H1 (cell line): ENCODE data around the gene RMND5A. TPM values are rescaled to one million over a fixed set of nuclear protein-coding genes. Genes with fewer than 3 reads are reported as not detected.

Experiments used
- CTCF ChIA-PET: fragments of 300-600 bp; sonication (Branson Sonifier 250); formaldehyde crosslinking; loops from one replicate; lab custom pipeline; 2021; ENCODE audit not compliant: partially characterized antibody; lab: Charles Lee
- POLR2A ChIA-PET: fragments of 300-600 bp; sonication (Branson Sonifier 250); formaldehyde crosslinking; loops from one replicate; lab custom pipeline; 2021; ENCODE audit warnings: inconsistent platforms; ENCODE audit not compliant: partially characterized antibody; lab: Charles Lee
- DNase-seq, 2 experiments: peaks; one replicate each; pipeline versions ENCODE4 v3.0.0 to v3.0.0-alpha.2; 2010 to 2022; ENCODE audit warnings: low spot score in 2 of 2, low read depth in 1 of 2, mixed read lengths in 1 of 2
- FAIRE-seq: peaks from 2 replicates; lab custom pipeline; 2011; peaks lifted over from hg19 to GRCh38; lab: Jason Lieb, UNC
- H2AFZ ChIP-seq: 2 replicates; pipeline ENCODE4 v1.8.1; 2012; ENCODE audit warnings: low read length, inconsistent platforms
- H2AK5ac ChIP-seq: 2 replicates; pipeline ENCODE4 v1.6.1; 2013; ENCODE audit warnings: low read depth, low read length
- H2BK120ac ChIP-seq: replicated peaks from 2 replicates; pipeline ENCODE3; 2013; ENCODE audit warnings: low read depth, low read length, inconsistent platforms
- H2BK12ac ChIP-seq: 2 replicates; pipeline ENCODE4 v1.6.1; 2013; ENCODE audit warnings: low read depth, low read length
- H2BK15ac ChIP-seq: 2 replicates; pipeline ENCODE4 v1.6.1; 2013; ENCODE audit warnings: low read length
- H2BK20ac ChIP-seq: 2 replicates; pipeline ENCODE4 v1.6.1; 2013; ENCODE audit warnings: low read length
- H2BK5ac ChIP-seq: 2 replicates; pipeline ENCODE4 v1.6.1; 2013; ENCODE audit warnings: low read depth, low read length
- H3K14ac ChIP-seq: 2 replicates; pipeline ENCODE4 v1.6.1; 2013; ENCODE audit warnings: inconsistent platforms; ENCODE audit not compliant: insufficient read length
- H3K18ac ChIP-seq: 2 replicates; pipeline ENCODE4 v1.6.1; 2013; ENCODE audit warnings: low read length; ENCODE audit errors: extremely low read depth
- H3K23ac ChIP-seq: 2 replicates; pipeline ENCODE4 v1.6.1; 2013; ENCODE audit warnings: inconsistent platforms; ENCODE audit not compliant: insufficient read length
- H3K23me2 ChIP-seq: 2 replicates; pipeline ENCODE4 v1.6.1; 2013; ENCODE audit warnings: low read depth, low read length
- H3K27ac ChIP-seq: 2 replicates; pipeline ENCODE4 v1.6.1; 2011; ENCODE audit warnings: low read depth, low read length, inconsistent platforms
- H3K27me3 ChIP-seq, 4 experiments: replicated peaks in 1 of 4; 1 replicate in 1 of 4; 2 replicates in 3 of 4; pipeline versions ENCODE4 v1.6.1 to v1.8.1; 2011 to 2013; ENCODE audit warnings: low read length in 3 of 4, mild to moderate bottlenecking in 3 of 4, inconsistent platforms in 2 of 4, mixed read lengths in 2 of 4, moderate library complexity in 1 of 4; ENCODE audit not compliant: control insufficient read depth in 3 of 4, insufficient read depth in 3 of 4; ENCODE audit errors: extremely low read depth in 1 of 4
- H3K36me3 ChIP-seq, 4 experiments: 2 replicates each; pipeline versions ENCODE4 v1.6.1 to v1.8.1; 2011 to 2013; ENCODE audit warnings: mild to moderate bottlenecking in 4 of 4, low read length in 3 of 4, moderate library complexity in 2 of 4, control low read depth in 1 of 4, inconsistent platforms in 1 of 4; ENCODE audit not compliant: insufficient read depth in 4 of 4, control insufficient read depth in 2 of 4
- H3K4ac ChIP-seq: replicated peaks from 2 replicates; pipeline ENCODE3; 2013; ENCODE audit warnings: low read length, low read depth, mixed read lengths, inconsistent platforms; ENCODE audit not compliant: insufficient read length
- H3K4me1 ChIP-seq, 4 experiments: replicated peaks in 1 of 4; 1 replicate in 1 of 4; 2 replicates in 3 of 4; pipeline versions ENCODE4 v1.6.1 to v1.8.1; 2011 to 2013; ENCODE audit warnings: low read length in 3 of 4, inconsistent platforms in 2 of 4, mixed read lengths in 1 of 4; ENCODE audit not compliant: insufficient read depth in 4 of 4, control insufficient read depth in 3 of 4
- H3K4me2 ChIP-seq, 2 experiments: 2 replicates each; pipeline versions ENCODE4 v1.6.1 to v1.8.1; 2011 to 2013; ENCODE audit warnings: low read depth in 2 of 2, low read length in 2 of 2, control low read depth in 1 of 2, inconsistent platforms in 1 of 2, mild to moderate bottlenecking in 1 of 2; ENCODE audit not compliant: insufficient read depth in 1 of 2
- H3K4me3 ChIP-seq, 4 experiments: fragments of 200-600, 300-600 bp in 1 of 4; sonication (generic), shearing (Covaris generic), sonication (Bioruptor Twin) in 1 of 4; 2 replicates each; pipeline versions ENCODE4 v1.5.1 to v1.8.1; 2011 to 2016; ENCODE audit warnings: low read length in 4 of 4, low read depth in 3 of 4, control low read depth in 2 of 4, inconsistent platforms in 2 of 4, mild to moderate bottlenecking in 2 of 4, mixed read lengths in 1 of 4, moderate library complexity in 1 of 4; ENCODE audit not compliant: insufficient read depth in 2 of 4; ENCODE audit errors: extremely low read depth in 1 of 4
- H3K56ac ChIP-seq: replicated peaks from 2 replicates; pipeline ENCODE3; 2013; ENCODE audit warnings: low read depth, mild to moderate bottlenecking, mixed read lengths, low read length, inconsistent platforms; ENCODE audit not compliant: insufficient read length
- H3K79me1 ChIP-seq: 2 replicates; pipeline ENCODE4 v1.6.1; 2013; ENCODE audit warnings: low read depth, low read length, control low read depth
- H3K79me2 ChIP-seq, 2 experiments: 2 replicates each; pipeline versions ENCODE4 v1.6.1 to v1.8.1; 2012 to 2013; ENCODE audit warnings: low read length in 2 of 2, mild to moderate bottlenecking in 2 of 2, inconsistent platforms in 1 of 2; ENCODE audit not compliant: insufficient read depth in 2 of 2, control insufficient read depth in 1 of 2
- H3K9ac ChIP-seq, 4 experiments: replicated peaks in 1 of 4; 1 replicate in 1 of 4; 2 replicates in 3 of 4; pipeline versions ENCODE4 v1.6.1 to v1.8.1; 2011 to 2013; ENCODE audit warnings: low read depth in 3 of 4, low read length in 3 of 4, control low read depth in 2 of 4, mild to moderate bottlenecking in 2 of 4, moderate library complexity in 2 of 4, inconsistent platforms in 1 of 4; ENCODE audit errors: extremely low read depth in 1 of 4
- H3K9me3 ChIP-seq, 2 experiments: 2 replicates each; pipeline versions ENCODE4 v1.6.1 to v1.8.1; 2012 to 2013; ENCODE audit warnings: mild to moderate bottlenecking in 2 of 2, moderate library complexity in 2 of 2, control low read depth in 1 of 2, inconsistent platforms in 1 of 2, low read depth in 1 of 2, low read length in 1 of 2, mixed read lengths in 1 of 2; ENCODE audit not compliant: insufficient read depth in 2 of 2
- H4K20me1 ChIP-seq, 2 experiments: replicated peaks in 1 of 2; 2 replicates each; pipeline versions ENCODE3 to v1.8.1; 2011 to 2013; ENCODE audit warnings: inconsistent platforms in 2 of 2, low read length in 2 of 2, mild to moderate bottlenecking in 1 of 2; ENCODE audit not compliant: insufficient read depth in 2 of 2, control insufficient read depth in 1 of 2
- H4K5ac ChIP-seq: 2 replicates; pipeline ENCODE4 v1.6.1; 2013; ENCODE audit warnings: low read length, low read depth, mixed read lengths, inconsistent platforms; ENCODE audit not compliant: insufficient read length
- H4K8ac ChIP-seq: 2 replicates; pipeline ENCODE4 v1.8.0; 2013; ENCODE audit warnings: mild to moderate bottlenecking, moderate library complexity, low read length, inconsistent platforms; ENCODE audit not compliant: insufficient read depth; ENCODE audit errors: extremely low read depth
- H4K91ac ChIP-seq: replicated peaks from 2 replicates; pipeline ENCODE3; 2013; ENCODE audit warnings: low read length, mixed read lengths, inconsistent platforms; ENCODE audit not compliant: insufficient read length
- CEBPB ChIP-seq: IDR thresholded peaks from 2 replicates; pipeline ENCODE4 v1.6.1; 2012; ENCODE audit warnings: low read depth, low read length
- CTBP2 ChIP-seq: IDR thresholded peaks from 2 replicates; pipeline ENCODE4 v1.7.0; 2011; ENCODE audit warnings: borderline replicate concordance, mild to moderate bottlenecking, moderate library complexity, mixed read lengths, low read length; ENCODE audit not compliant: insufficient read depth, insufficient read length
- E2F6 ChIP-seq: IDR thresholded peaks from 2 replicates; pipeline ENCODE4 v1.6.1; 2012; ENCODE audit warnings: inconsistent platforms
- WGBS, 2 experiments: shearing (Covaris generic) in 1 of 2; methylation state at CpG; one replicate each; pipeline versions ENCODE4 v1.1.6 to v1.1.7; 2013 to 2015; ENCODE audit warnings: low lambda C conversion rate in 2 of 2, mixed read lengths in 2 of 2, inconsistent platforms in 1 of 2, low coverage in 1 of 2, missing lambda C conversion rate in 1 of 2; ENCODE audit not compliant: insufficient replicate concordance in 2 of 2, insufficient coverage in 1 of 2, insufficient read length in 1 of 2; ENCODE audit errors: extremely low coverage in 1 of 2, missing lambda C conversion rate in 1 of 2; 5-methylcytosine and 5-hydroxymethylcytosine counted together
- polyA plus RNA-seq, 7 experiments: library from polyadenylated mRNA; depleted of rRNA in 3 of 7; stranded (reverse) in 5 of 7; unstranded in 2 of 7; fragments of >200 nt in 5 of 7; fragments of 200-250 nt in 2 of 7; gene quantifications; 1 replicate in 5 of 7; 2 replicates in 1 of 7; 4 replicates in 1 of 7; pipeline versions ENCODE4 v1.2.1 to v1.2.3, GENCODE V29; 2011 to 2013; ENCODE audit warnings: missing spikeins in 2 of 7, mixed read lengths in 2 of 7
- total RNA-seq: library from RNA; stranded (reverse); fragmentation: NEBNext Ultra II Directional; extraction: Animal tissue kit (Norgen Biotek cat#: 25700); gene quantifications from 2 replicates; pipeline ENCODE4 v1.2.1, GENCODE V29; 2021

The RMND5A gene
- total and polyA plus RNA-seq, 2 of the 8 experiments (the other 6 are each of a cell fraction or from before 2014, with no cell fraction given), result 21.0 to 66.2 TPM

- H4K8ac ChIP-seq, result no peak overlapping the region
- H2BK120ac ChIP-seq, result no peak overlapping the region
- no peak overlapping the region for H3K23ac ChIP-seq
- no peak overlapping the region for H3K4ac ChIP-seq
- no peaks in the 10 kb centered on the region for H3K23me2 ChIP-seq
- no peak for FAIRE-seq
- H3K9ac ChIP-seq, result no peak overlapping the region
- ChIA-PET POLR2A (no interaction called here), CTCF (no interaction called here)
- no peak overlapping the region for H3K18ac ChIP-seq
- no peak for DNase-seq
- H3K79me2 ChIP-seq, result no peaks in the 10 kb centered on the region
- H2AK5ac ChIP-seq, result no peak overlapping the region
- no peaks in the 10 kb centered on the region for H4K20me1 ChIP-seq
- no peak overlapping the region for H3K14ac ChIP-seq
- H3K9me3 ChIP-seq, result peaks cover 5 to 7% of the 10 kb centered on the region in 2 experiments; a peak in 2 of 4 replicates
- H3K27ac ChIP-seq, result no peak overlapping the region
- H2AFZ ChIP-seq, result no peak overlapping the region
- H3K56ac ChIP-seq, result no peak overlapping the region
- no peaks in the 10 kb centered on the region for H3K79me1 ChIP-seq
- WGBS, 2 experiments, result 100% methylated on average over 1 of the region's 2 CpGs; no CpG with 5 or more reads in 1 of the 2 experiments
- TF ChIP-seq CTBP2, result no peak
- TF ChIP-seq E2F6, result no peak
- TF ChIP-seq CEBPB, result no peak
- no peak overlapping the region for H3K4me3 ChIP-seq
- H2BK12ac ChIP-seq, result no peak overlapping the region
- no peak overlapping the region for H2BK20ac ChIP-seq
- H3K4me2 ChIP-seq, result no peak overlapping the region
- H3K27me3 ChIP-seq, result 0 out of 7 replicates have a peak, but pooled peaks cover 0 to 2% (median under 1%) of the 10 kb centered on the region in 4 experiments
- no peak overlapping the region for H4K5ac ChIP-seq
- H2BK5ac ChIP-seq, result no peak overlapping the region
- no peak overlapping the region for H4K91ac ChIP-seq
- H3K4me1 ChIP-seq, result no peaks in the 10 kb centered on the region
- 0 out of 8 replicates have a peak, but pooled peaks cover 0 to 2% (median 0%) of the 10 kb centered on the region in 4 experiments for H3K36me3 ChIP-seq
- H2BK15ac ChIP-seq, result no peak overlapping the region
These were observed 80.9 kb downstream of the RMND5A start for GRCh38 chr2:86800856-86801567.
